Keratinocyte (primary cell): ENCODE measurements around the gene CHL1. TPM values are rescaled to one million over a fixed set of nuclear protein-coding genes. Genes with fewer than 3 reads are reported as not detected.

Experiments used
- DNase-seq: peaks from one replicate; pipeline ENCODE4 v3.0.0-alpha.2; 2011; ENCODE audit warnings: low read depth, missing footprints, low spot score
- FAIRE-seq: peaks from 2 replicates; lab custom pipeline; 2011; peaks lifted over from hg19 to GRCh38; lab: Jason Lieb, UNC
- H2AFZ ChIP-seq: 2 replicates; pipeline ENCODE4 v1.6.0; 2012; ENCODE audit warnings: low read length, control low read depth, inconsistent platforms; ENCODE audit not compliant: control insufficient read depth
- H3K27ac ChIP-seq: 2 replicates; pipeline ENCODE4 v1.5.1; 2011; ENCODE audit warnings: low read length; ENCODE audit not compliant: control insufficient read depth, insufficient read depth
- H3K27me3 ChIP-seq: 3 replicates; pipeline ENCODE4 v1.6.0; 2011; ENCODE audit warnings: low read length; ENCODE audit not compliant: control insufficient read depth, insufficient read depth; ENCODE audit errors: extremely low read depth
- H3K36me3 ChIP-seq, 2 experiments: 2 replicates in 1 of 2; 3 replicates in 1 of 2; pipeline ENCODE4 v1.5.1; 2011; ENCODE audit warnings: low read length in 2 of 2, mild to moderate bottlenecking in 1 of 2; ENCODE audit not compliant: control insufficient read depth in 2 of 2, insufficient read depth in 2 of 2; ENCODE audit errors: extremely low read depth in 1 of 2
- H3K4me1 ChIP-seq: 3 replicates; pipeline ENCODE4 v1.5.1; 2011; ENCODE audit warnings: low read length; ENCODE audit not compliant: control insufficient read depth, insufficient read depth; ENCODE audit errors: extremely low read depth
- H3K4me2 ChIP-seq: 3 replicates; pipeline ENCODE4 v1.6.0; 2011; ENCODE audit warnings: low read depth, low read length; ENCODE audit not compliant: control insufficient read depth, insufficient read depth; ENCODE audit errors: extremely low read depth
- H3K4me3 ChIP-seq, 3 experiments: fragments of 200-600 bp in 1 of 3; sonication (generic) in 1 of 3; 2 replicates in 2 of 3; 3 replicates in 1 of 3; pipeline ENCODE4 v1.5.1; 2011 to 2016; ENCODE audit warnings: low read length in 3 of 3, mild to moderate bottlenecking in 3 of 3, control low read depth in 2 of 3, inconsistent platforms in 1 of 3, low read depth in 1 of 3, mixed read lengths in 1 of 3, mixed run types in 1 of 3, moderate library complexity in 1 of 3; ENCODE audit not compliant: control insufficient read depth in 2 of 3, insufficient read depth in 2 of 3; ENCODE audit errors: extremely low read depth in 1 of 3
- H3K79me2 ChIP-seq: 2 replicates; pipeline ENCODE4 v1.6.0; 2012; ENCODE audit warnings: low read length; ENCODE audit not compliant: control insufficient read depth, insufficient read depth
- H3K9ac ChIP-seq: 3 replicates; pipeline ENCODE4 v1.6.0; 2011; ENCODE audit warnings: low read length; ENCODE audit not compliant: control insufficient read depth, insufficient read depth; ENCODE audit errors: extremely low read depth
- H3K9me1 ChIP-seq: 3 replicates; pipeline ENCODE4 v1.6.0; 2011; ENCODE audit warnings: low read length; ENCODE audit not compliant: control insufficient read depth, insufficient read depth; ENCODE audit errors: extremely low read depth
- H3K9me3 ChIP-seq: 2 replicates; pipeline ENCODE4 v1.5.1; 2012; ENCODE audit warnings: low read depth, low read length; ENCODE audit not compliant: control insufficient read depth
- H4K20me1 ChIP-seq: 3 replicates; pipeline ENCODE4 v1.6.0; 2011; ENCODE audit warnings: low read length; ENCODE audit not compliant: control insufficient read depth, insufficient read depth; ENCODE audit errors: extremely low read depth
- EZH2 ChIP-seq: IDR thresholded peaks from one replicate; pipeline ENCODE4 v1.6.1; 2012; ENCODE audit warnings: inconsistent platforms, mild to moderate bottlenecking, low read length, moderate library complexity
- dilution Hi-C: fragments of 300-500 bp; cut with MboI; formaldehyde crosslinking; loops from one replicate; pipeline ENCODE4 v1.7.0; 2020; ENCODE audit warnings: low sequenced_read_pairs; ENCODE audit not compliant: extremely low pct_ligation_motif_present
- polyA plus RNA-seq, 5 experiments: library from polyadenylated mRNA; depleted of rRNA in 3 of 5; stranded (reverse) in 3 of 5; stranded (forward) in 1 of 5; unstranded in 1 of 5; fragments of >200 nt; gene quantifications; 1 replicate in 1 of 5; 2 replicates in 3 of 5; 3 replicates in 1 of 5; pipeline versions ENCODE4 v1.2.1 to v1.2.3, GENCODE V29; 2011 to 2012; ENCODE audit warnings: missing spikeins in 2 of 5, low read depth in 1 of 5, low replicate concordance in 1 of 5
- TF ChIP-seq, protein P1 (sequence below), 3 experiments: IDR thresholded peaks in 1 of 3; conservative IDR thresholded peaks in 1 of 3; optimal IDR thresholded peaks in 1 of 3; 2 replicates in 2 of 3; 3 replicates in 1 of 3; pipeline versions ENCODE3 to v1.5.1; 2011; ENCODE audit warnings: low read length in 3 of 3, mild to moderate bottlenecking in 3 of 3, moderate library complexity in 2 of 3, control low read depth in 1 of 3, inconsistent platforms in 1 of 3; ENCODE audit not compliant: insufficient read depth in 2 of 3; ENCODE audit errors: extremely low read depth in 1 of 3

The CHL1 gene
- polyA plus RNA-seq, 1 donor (not counting 4 experiments of a cell fraction or from before 2014, with no cell fraction given): 0.04 TPM

- Histone ChIP-seq H3K27me3 (no peaks in the 10 kb centered on the region), H3K9ac (no peak overlapping the region), H3K4me2 (no peak overlapping the region), H2AFZ (no peak overlapping the region), H3K79me2 (no peaks in the 10 kb centered on the region), H3K9me1 (no peaks in the 10 kb centered on the region), H3K9me3 (no peaks in the 10 kb centered on the region), H3K27ac (no peak overlapping the region), H3K36me3 (no peaks in the 10 kb centered on the region), H3K4me3 (no peak overlapping the region), H4K20me1 (no peaks in the 10 kb centered on the region), H3K4me1 (no peaks in the 10 kb centered on the region)
- DNase-seq (no peak), FAIRE-seq (no peak)
- dilution Hi-C loops: no loop called here
- TF ChIP-seq, protein P1, sequence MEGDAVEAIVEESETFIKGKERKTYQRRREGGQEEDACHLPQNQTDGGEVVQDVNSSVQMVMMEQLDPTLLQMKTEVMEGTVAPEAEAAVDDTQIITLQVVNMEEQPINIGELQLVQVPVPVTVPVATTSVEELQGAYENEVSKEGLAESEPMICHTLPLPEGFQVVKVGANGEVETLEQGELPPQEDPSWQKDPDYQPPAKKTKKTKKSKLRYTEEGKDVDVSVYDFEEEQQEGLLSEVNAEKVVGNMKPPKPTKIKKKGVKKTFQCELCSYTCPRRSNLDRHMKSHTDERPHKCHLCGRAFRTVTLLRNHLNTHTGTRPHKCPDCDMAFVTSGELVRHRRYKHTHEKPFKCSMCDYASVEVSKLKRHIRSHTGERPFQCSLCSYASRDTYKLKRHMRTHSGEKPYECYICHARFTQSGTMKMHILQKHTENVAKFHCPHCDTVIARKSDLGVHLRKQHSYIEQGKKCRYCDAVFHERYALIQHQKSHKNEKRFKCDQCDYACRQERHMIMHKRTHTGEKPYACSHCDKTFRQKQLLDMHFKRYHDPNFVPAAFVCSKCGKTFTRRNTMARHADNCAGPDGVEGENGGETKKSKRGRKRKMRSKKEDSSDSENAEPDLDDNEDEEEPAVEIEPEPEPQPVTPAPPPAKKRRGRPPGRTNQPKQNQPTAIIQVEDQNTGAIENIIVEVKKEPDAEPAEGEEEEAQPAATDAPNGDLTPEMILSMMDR (optimal IDR thresholded peaks at IDR 0.05 in 1 of 3, IDR thresholded peaks at IDR 0.05 in 1 of 3, conservative IDR thresholded peaks at IDR 0.05 in 1 of 3; ENCODE audit: extremely low read depth in 1 of 3, insufficient read depth in 2 of 3, low read length in 3 of 3): no peak
- no peak for TF ChIP-seq EZH2
These were observed 84.1 kb downstream of the CHL1 start for GRCh38 chr3:280681-281080.

DNA sequence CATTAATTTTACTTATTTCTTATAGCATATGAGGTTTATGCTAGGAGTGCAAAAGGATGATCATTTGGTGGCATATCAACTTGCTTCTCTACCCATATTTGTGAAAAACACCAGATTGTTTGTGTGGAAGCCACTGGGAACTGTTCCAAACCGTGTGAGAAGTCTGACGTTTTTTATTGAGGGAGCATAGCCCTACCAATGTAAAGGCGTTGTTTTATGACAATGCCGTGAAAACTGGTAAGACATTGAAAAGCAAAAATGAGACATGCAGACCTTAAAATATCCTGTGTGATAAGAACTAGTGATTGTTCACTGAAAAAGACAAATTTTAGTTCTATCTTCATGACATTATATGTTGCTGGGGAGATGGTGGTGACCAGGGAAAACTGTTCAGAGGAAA is 87.8 kb downstream of the CHL1 start:
- H3K36me3 ChIP-seq: no peaks in the 10 kb centered on the region
- FAIRE-seq: no peak
- H3K9ac ChIP-seq: no peak overlapping the region

More for the DNA sequence above, 87.8 kb downstream of the CHL1 start:
- DNase-seq: no peak
- H3K9me3 ChIP-seq: no peaks in the 10 kb centered on the region
- no peak overlapping the region for H3K4me3 ChIP-seq
- H3K4me2 ChIP-seq: no peak overlapping the region
- H3K9me1 ChIP-seq: no peaks in the 10 kb centered on the region
- dilution Hi-C loops: no loop called here
- no peak for TF ChIP-seq EZH2
- TF ChIP-seq, protein P1 (optimal IDR thresholded peaks at IDR 0.05 in 1 of 3, IDR thresholded peaks at IDR 0.05 in 1 of 3, conservative IDR thresholded peaks at IDR 0.05 in 1 of 3; ENCODE audit: extremely low read depth in 1 of 3, insufficient read depth in 2 of 3, low read length in 3 of 3): no peak
- H3K27ac ChIP-seq: no peak overlapping the region
- no peaks in the 10 kb centered on the region for H4K20me1 ChIP-seq
- H2AFZ ChIP-seq: no peak overlapping the region
- no peaks in the 10 kb centered on the region for H3K4me1 ChIP-seq
- no peaks in the 10 kb centered on the region for H3K27me3 ChIP-seq
- no peaks in the 10 kb centered on the region for H3K79me2 ChIP-seq
